DMS 273 (cell line): ENCODE data around the gene MUC5AC.

ENCODE experiments used
- DNase-seq: peaks from one replicate; lab custom pipeline; 2025; ENCODE audit not compliant: unreplicated experiment; lab: John Stamatoyannopoulos, UW

The MUC5AC gene

GRCh38 chr11:1120532-1121330 is 37.0 kb upstream of the MUC5AC start:
- no peak for DNase-seq

GRCh38 chr11:1121331-1121812 is 36.4 kb upstream of the MUC5AC start:
- DNase-seq = no peak

- DNase-seq = no peak
Measured at GRCh38 chr11:1121813-1122663, 35.7 kb upstream of the MUC5AC start.

GRCh38 chr11:1122664-1123002 is 35.1 kb upstream of the MUC5AC start:
- no peak for DNase-seq

GRCh38 chr11:1123970-1124369 is 33.8 kb upstream of the MUC5AC start:
- no peak for DNase-seq

- no peak for DNase-seq
Measured at GRCh38 chr11:1125803-1126202, 31.9 kb upstream of the MUC5AC start.

- no peak for DNase-seq
Measured at GRCh38 chr11:1126491-1126926, 31.2 kb upstream of the MUC5AC start.

GRCh38 chr11:1126935-1127663 is 30.7 kb upstream of the MUC5AC start:
- DNase-seq = no peak

GRCh38 chr11:1127664-1128162 is 30.0 kb upstream of the MUC5AC start:
- DNase-seq = no peak

GRCh38 chr11:1128311-1129142 is 29.2 kb upstream of the MUC5AC start:
- no peak for DNase-seq

- no peak for DNase-seq
Measured at GRCh38 chr11:1129143-1129610, 28.6 kb upstream of the MUC5AC start.

GRCh38 chr11:1129611-1130160 is 28.1 kb upstream of the MUC5AC start:
- DNase-seq = no peak

GRCh38 chr11:1130276-1131032 is 27.3 kb upstream of the MUC5AC start:
- DNase-seq = no peak

GRCh38 chr11:1131033-1131911 is 26.5 kb upstream of the MUC5AC start:
- DNase-seq = no peak

GRCh38 chr11:1134848-1135445 is 22.8 kb upstream of the MUC5AC start:
- DNase-seq = no peak

GRCh38 chr11:1138097-1138496 is 19.7 kb upstream of the MUC5AC start:
- DNase-seq = no peak

- no peak for DNase-seq
Measured at GRCh38 chr11:1139441-1140083, 18.2 kb upstream of the MUC5AC start.
